Naive thymus-derived CD4-positive, alpha-beta T cell (primary cell): Measurements from ENCODE around the gene GRIK1. TPM values are rescaled to one million over a fixed set of nuclear protein-coding genes. Genes with fewer than 3 reads are reported as not detected.

Source experiments
- ATAC-seq: fragments of 150-1000 bp; cut with Tn5 transposase; 2 replicates; pipeline ENCODE4 v1.10.0; 2021; ENCODE audit warnings: mild to moderate bottlenecking, moderate library complexity
- CTCF ChIA-PET: fragments of 350-600 bp; sonication (Branson Sonifier 250); formaldehyde crosslinking; loops from one replicate; lab custom pipeline; 2021; ENCODE audit warnings: antibody characterized with exemption; lab: Charles Lee
- POLR2A ChIA-PET: fragments of 350-600 bp; sonication (Branson Sonifier 250); formaldehyde crosslinking; loops from one replicate; lab custom pipeline; 2021; ENCODE audit warnings: antibody characterized with exemption, inconsistent platforms; lab: Charles Lee
- DNase-seq, 9 donors: peaks; one replicate each; pipeline versions ENCODE4 v3.0.0 to v3.0.0-alpha.2; 2020 to 2022; ENCODE audit warnings: mixed read lengths in 1 of 9
- H3K27ac ChIP-seq: one replicate; pipeline ENCODE4 v1.7.0; 2013; ENCODE audit warnings: mild to moderate bottlenecking, low read depth, low read length, moderate library complexity
- H3K27me3 ChIP-seq, 2 donors: one replicate each; pipeline ENCODE4 v1.7.0; 2013; ENCODE audit warnings: low read length in 2 of 2, mild to moderate bottlenecking in 2 of 2, moderate library complexity in 2 of 2; ENCODE audit not compliant: control insufficient read depth in 2 of 2, insufficient read depth in 2 of 2
- H3K36me3 ChIP-seq, 3 experiments: 1 replicate in 2 of 3; 2 replicates in 1 of 3; pipeline ENCODE4 v1.7.0; 2013; ENCODE audit warnings: low read length in 3 of 3, mild to moderate bottlenecking in 3 of 3, moderate library complexity in 1 of 3; ENCODE audit not compliant: insufficient read depth in 3 of 3, control insufficient read depth in 2 of 3
- H3K4me1 ChIP-seq, 2 donors: one replicate each; pipeline ENCODE4 v1.7.0; 2013; ENCODE audit warnings: low read length in 2 of 2, mild to moderate bottlenecking in 2 of 2, moderate library complexity in 1 of 2; ENCODE audit not compliant: control insufficient read depth in 2 of 2, insufficient read depth in 2 of 2
- H3K4me3 ChIP-seq: 2 replicates; pipeline ENCODE4 v1.7.0; 2013; ENCODE audit warnings: mild to moderate bottlenecking, low read length
- H3K9me3 ChIP-seq, 3 experiments: 1 replicate in 2 of 3; 2 replicates in 1 of 3; pipeline ENCODE4 v1.7.0; 2013; ENCODE audit warnings: low read length in 3 of 3; ENCODE audit not compliant: control insufficient read depth in 2 of 3
- H3K27ac Mint-ChIP-seq, 9 donors: one replicate each; pipeline ENCODE4 v1.8.0; 2020 to 2022; ENCODE audit warnings: mixed read lengths in 9 of 9, mild to moderate bottlenecking in 8 of 9, moderate library complexity in 5 of 9, inconsistent platforms in 2 of 9
- H3K27me3 Mint-ChIP-seq, 5 donors: one replicate each; pipeline ENCODE4 v1.8.0; 2021 to 2022; ENCODE audit warnings: mixed read lengths in 5 of 5, mild to moderate bottlenecking in 1 of 5
- H3K36me3 Mint-ChIP-seq, 5 donors: one replicate each; pipeline ENCODE4 v1.8.0; 2020 to 2022; ENCODE audit warnings: mixed read lengths in 5 of 5, mild to moderate bottlenecking in 3 of 5, inconsistent platforms in 1 of 5
- H3K4me1 Mint-ChIP-seq, 7 donors: one replicate each; pipeline ENCODE4 v1.8.0; 2020 to 2022; ENCODE audit warnings: mixed read lengths in 7 of 7, mild to moderate bottlenecking in 3 of 7, inconsistent platforms in 1 of 7
- H3K4me3 Mint-ChIP-seq, 10 donors: one replicate each; pipeline ENCODE4 v1.8.0; 2020 to 2022; ENCODE audit warnings: mild to moderate bottlenecking in 10 of 10, mixed read lengths in 10 of 10, moderate library complexity in 6 of 10, inconsistent platforms in 2 of 10
- H3K9me3 Mint-ChIP-seq, 11 donors: one replicate each; pipeline ENCODE4 v1.8.0; 2020 to 2022; ENCODE audit warnings: mixed read lengths in 11 of 11, mild to moderate bottlenecking in 4 of 11, inconsistent platforms in 1 of 11, moderate library complexity in 1 of 11
- intact Hi-C, 2 donors: fragments of 100-400 bp; cut with micrococcal nuclease; formaldehyde crosslinking; loops; one replicate each; pipeline ENCODE4 v1.15.1; 2023
- polyA plus RNA-seq, 2 donors: library from polyadenylated mRNA; unstranded; fragments of 300-500 nt; fragmentation: Illumina TruSeq; gene quantifications; one replicate each; pipeline ENCODE4 v1.2.3, GENCODE V29; 2021
- total RNA-seq, 6 experiments: library from RNA in 5 of 6; stranded (reverse) in 5 of 6; gene quantifications; 1 replicate in 5 of 6; 2 replicates in 1 of 6; pipeline ENCODE4 v1.2.3 and lab custom pipeline; 2021 to 2026

The GRIK1 gene
- total and polyA plus RNA-seq, 7 experiments from 2014 or later: 0.10 TPM; not detected in 6

DNA sequence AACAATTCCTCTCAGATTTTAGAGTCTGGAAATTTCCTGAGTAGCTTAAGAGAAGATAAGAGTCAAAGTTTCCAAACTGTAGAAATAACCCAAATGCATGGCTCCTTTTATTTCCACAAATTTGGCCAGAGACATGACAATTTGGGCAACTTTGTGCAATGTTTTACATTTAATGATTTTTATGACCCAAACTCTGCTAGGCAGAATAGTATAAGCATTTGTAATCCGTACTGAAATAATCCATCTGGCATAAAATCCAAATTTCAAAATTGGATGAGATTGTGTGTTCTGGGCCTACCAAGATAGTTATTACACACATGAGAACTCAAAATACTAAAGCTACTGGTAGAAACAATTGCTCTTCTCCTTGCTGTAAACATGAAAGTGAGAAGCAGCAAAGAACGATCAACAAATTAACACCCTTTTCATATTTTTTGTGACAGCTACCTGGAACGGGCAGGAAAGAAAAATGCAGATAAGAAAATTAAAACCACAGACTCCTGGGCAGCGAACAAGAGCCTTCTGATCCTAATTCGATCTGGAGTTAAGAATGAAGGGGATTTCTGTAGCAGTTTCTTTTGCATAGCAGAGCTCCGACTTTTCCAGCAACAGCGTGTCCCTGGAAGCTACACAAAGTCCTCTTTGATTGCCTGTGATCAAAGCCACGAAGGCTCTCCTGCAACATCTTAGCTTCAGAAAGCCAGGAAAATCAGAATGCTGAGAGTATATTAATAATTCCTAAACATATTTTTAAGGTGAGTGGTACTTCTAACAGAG is 191.2 kb downstream of the GRIK1 start:
- Histone ChIP-seq H3K27ac (no peak overlapping the region), H3K9me3 (no peaks in the 10 kb centered on the region), H3K27me3 (no peaks in the 10 kb centered on the region), H3K36me3 (no peaks in the 10 kb centered on the region), H3K4me3 (no peak overlapping the region), H3K4me1 (no peaks in the 10 kb centered on the region)
- intact Hi-C loops: no loop called here
- Mint-ChIP-seq H3K27ac (no peak overlapping the region), H3K9me3 (no peaks in the 10 kb centered on the region), H3K4me1 (no peaks in the 10 kb centered on the region), H3K4me3 (no peak overlapping the region), H3K27me3 (peaks cover 0 to 6% (median 4%) of the 10 kb centered on the region in 5 donors), H3K36me3 (no peaks in the 10 kb centered on the region)
- CTCF ChIA-PET: no interaction called here
- no peak for ATAC-seq
- POLR2A ChIA-PET: no interaction called here
- DNase-seq: no peak

GRCh38 chr21:29741761-29742160 is 198.0 kb downstream of the GRIK1 start:
- POLR2A ChIA-PET: no interaction called here
- peaks cover 0 to 20% (median 4%) of the 10 kb centered on the region in 5 donors for H3K27me3 Mint-ChIP-seq
- H3K9me3 Mint-ChIP-seq: no peaks in the 10 kb centered on the region
- no peak overlapping the region for H3K4me3 Mint-ChIP-seq
- no peak overlapping the region for H3K4me3 ChIP-seq
- H3K9me3 ChIP-seq: no peaks in the 10 kb centered on the region
- H3K4me1 ChIP-seq: no peaks in the 10 kb centered on the region
- no peaks in the 10 kb centered on the region for H3K36me3 ChIP-seq
- CTCF ChIA-PET: no interaction called here
- ATAC-seq (no peak), DNase-seq (no peak)
- intact Hi-C loops: no loop called here
- H3K27ac Mint-ChIP-seq: no peak overlapping the region
- no peaks in the 10 kb centered on the region for H3K27me3 ChIP-seq
- H3K27ac ChIP-seq: no peak overlapping the region
- no peaks in the 10 kb centered on the region for H3K36me3 Mint-ChIP-seq
- no peaks in the 10 kb centered on the region for H3K4me1 Mint-ChIP-seq

- intact Hi-C loops: no loop called here
- ATAC-seq: no peak
Observed at GRCh38 chr21:29739176-29739575, 200.6 kb downstream of the GRIK1 start.

GRCh38 chr21:29738730-29739129 is 201.1 kb downstream of the GRIK1 start:
- H3K4me3 Mint-ChIP-seq: no peak overlapping the region
- H3K36me3 Mint-ChIP-seq: no peaks in the 10 kb centered on the region
- no peak overlapping the region for H3K27ac ChIP-seq
- no peaks in the 10 kb centered on the region for H3K9me3 ChIP-seq
- ChIA-PET POLR2A (no interaction called here), CTCF (no interaction called here)
- no peaks in the 10 kb centered on the region for H3K27me3 ChIP-seq
- no peaks in the 10 kb centered on the region for H3K4me1 ChIP-seq
- no peak overlapping the region for H3K27ac Mint-ChIP-seq
- peaks cover 0 to 4% (median 0%) of the 10 kb centered on the region in 11 donors for H3K9me3 Mint-ChIP-seq
- H3K4me3 ChIP-seq: no peak overlapping the region
- ATAC-seq: no peak
- H3K4me1 Mint-ChIP-seq: no peaks in the 10 kb centered on the region
- peaks cover 2 to 18% (median 9%) of the 10 kb centered on the region in 5 donors for H3K27me3 Mint-ChIP-seq
- no peak for DNase-seq
- H3K36me3 ChIP-seq: no peaks in the 10 kb centered on the region
- intact Hi-C loops: no loop called here

More at GRCh38 chr21:29739176-29739575, 200.6 kb downstream of the GRIK1 start:
- CTCF ChIA-PET: no interaction called here
- no peaks in the 10 kb centered on the region for H3K4me1 ChIP-seq
- no peak overlapping the region for H3K4me3 ChIP-seq
- no peaks in the 10 kb centered on the region for H3K27me3 ChIP-seq
- no peak overlapping the region for H3K27ac ChIP-seq
- POLR2A ChIA-PET: no interaction called here
- no peak overlapping the region for H3K27ac Mint-ChIP-seq
- peaks cover 2 to 16% (median 9%) of the 10 kb centered on the region in 5 donors for H3K27me3 Mint-ChIP-seq
- no peak overlapping the region for H3K4me3 Mint-ChIP-seq
- H3K36me3 Mint-ChIP-seq: no peaks in the 10 kb centered on the region
- no peak for DNase-seq
- no peaks in the 10 kb centered on the region for H3K36me3 ChIP-seq
- peaks cover 0 to 4% (median 0%) of the 10 kb centered on the region in 11 donors for H3K9me3 Mint-ChIP-seq
- no peaks in the 10 kb centered on the region for H3K9me3 ChIP-seq
- no peaks in the 10 kb centered on the region for H3K4me1 Mint-ChIP-seq

- ChIA-PET POLR2A (no interaction called here), CTCF (no interaction called here)
- H3K9me3 Mint-ChIP-seq: peaks cover 0 to 4% (median 0%) of the 10 kb centered on the region in 11 donors
- Histone ChIP-seq H3K36me3 (no peaks in the 10 kb centered on the region), H3K27ac (no peak overlapping the region), H3K4me3 (no peak overlapping the region), H3K9me3 (no peaks in the 10 kb centered on the region), H3K27me3 (no peaks in the 10 kb centered on the region), H3K4me1 (no peaks in the 10 kb centered on the region)
- H3K36me3 Mint-ChIP-seq: no peaks in the 10 kb centered on the region
- H3K4me1 Mint-ChIP-seq: no peaks in the 10 kb centered on the region
- H3K27ac Mint-ChIP-seq: no peak overlapping the region
- no peak for ATAC-seq
- no peak for DNase-seq
- no peak overlapping the region for H3K4me3 Mint-ChIP-seq
- peaks cover 2 to 12% (median 6%) of the 10 kb centered on the region in 5 donors for H3K27me3 Mint-ChIP-seq
- intact Hi-C loops: no loop called here
Observed at GRCh38 chr21:29737186-29737585, 202.6 kb downstream of the GRIK1 start.

- peaks cover 4 to 13% (median 6%) of the 10 kb centered on the region in 5 donors for H3K27me3 Mint-ChIP-seq
- CTCF ChIA-PET: no interaction called here
- H3K27me3 ChIP-seq: no peaks in the 10 kb centered on the region
- H3K4me3 Mint-ChIP-seq: no peak overlapping the region
- H3K9me3 ChIP-seq: no peaks in the 10 kb centered on the region
- H3K36me3 ChIP-seq: no peaks in the 10 kb centered on the region
- no peaks in the 10 kb centered on the region for H3K4me1 ChIP-seq
- no peaks in the 10 kb centered on the region for H3K4me1 Mint-ChIP-seq
- H3K4me3 ChIP-seq: no peak overlapping the region
- DNase-seq: no peak
- no peak overlapping the region for H3K27ac ChIP-seq
- peaks cover 0 to 9% (median 0%) of the 10 kb centered on the region in 11 donors for H3K9me3 Mint-ChIP-seq
- no peak overlapping the region for H3K27ac Mint-ChIP-seq
- POLR2A ChIA-PET: no interaction called here
- H3K36me3 Mint-ChIP-seq: no peaks in the 10 kb centered on the region
- ATAC-seq: no peak
- intact Hi-C loops: no loop called here
Observed at GRCh38 chr21:29730281-29730680, 209.5 kb downstream of the GRIK1 start.

DNA sequence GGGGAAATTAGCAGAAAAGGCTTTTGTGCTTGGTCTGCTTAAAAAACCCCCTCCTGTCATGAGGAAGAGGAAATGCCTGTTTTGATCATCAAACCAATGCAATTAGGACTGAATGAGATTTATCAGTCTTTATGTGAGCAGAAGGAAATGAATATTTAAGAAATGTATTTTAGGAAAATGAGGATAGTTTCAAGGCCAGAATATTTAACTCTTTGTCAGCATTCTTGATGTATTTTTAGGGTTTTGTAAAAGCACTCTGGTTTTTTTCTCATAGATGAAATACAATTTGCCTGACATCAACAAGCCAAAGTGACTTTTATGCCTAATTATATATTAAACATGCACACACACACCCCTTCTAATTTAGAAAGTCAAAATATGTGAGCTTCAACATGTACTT is 213.8 kb downstream of the GRIK1 start:
- H3K27ac ChIP-seq: no peak overlapping the region
- H3K27me3 ChIP-seq: no peaks in the 10 kb centered on the region
- intact Hi-C loops: no loop called here
- no peak for DNase-seq
- no peak overlapping the region for H3K4me3 Mint-ChIP-seq
- no peak overlapping the region for H3K27ac Mint-ChIP-seq
- H3K4me1 ChIP-seq: no peaks in the 10 kb centered on the region
- H3K27me3 Mint-ChIP-seq: peaks cover 0 to 11% (median 8%) of the 10 kb centered on the region in 5 donors
- H3K4me1 Mint-ChIP-seq: peaks cover 0 to 2% (median 0%) of the 10 kb centered on the region in 7 donors
- H3K36me3 ChIP-seq: no peaks in the 10 kb centered on the region
- no peak for ATAC-seq
- H3K36me3 Mint-ChIP-seq: no peaks in the 10 kb centered on the region
- no peak overlapping the region for H3K4me3 ChIP-seq
- no peaks in the 10 kb centered on the region for H3K9me3 ChIP-seq
- peaks cover 0 to 9% (median 0%) of the 10 kb centered on the region in 11 donors for H3K9me3 Mint-ChIP-seq
- ChIA-PET POLR2A (no interaction called here), CTCF (no interaction called here)
